GM19397 (cell line): ENCODE results near the gene ARFGAP2.
"Not testable (repeated sequence)": the region's sequence is repeated elsewhere in the genome, so short reads cannot be mapped to it uniquely, and the experiment has no call there.

Experiments used
- ATAC-seq: cut with Tn5 transposase; IDR thresholded peaks from one replicate; pipeline ENCODE4 v1.9.1; 2021; ENCODE audit warnings: mild to moderate bottlenecking, moderate library complexity; ENCODE audit not compliant: unreplicated experiment

The ARFGAP2 gene

DNA sequence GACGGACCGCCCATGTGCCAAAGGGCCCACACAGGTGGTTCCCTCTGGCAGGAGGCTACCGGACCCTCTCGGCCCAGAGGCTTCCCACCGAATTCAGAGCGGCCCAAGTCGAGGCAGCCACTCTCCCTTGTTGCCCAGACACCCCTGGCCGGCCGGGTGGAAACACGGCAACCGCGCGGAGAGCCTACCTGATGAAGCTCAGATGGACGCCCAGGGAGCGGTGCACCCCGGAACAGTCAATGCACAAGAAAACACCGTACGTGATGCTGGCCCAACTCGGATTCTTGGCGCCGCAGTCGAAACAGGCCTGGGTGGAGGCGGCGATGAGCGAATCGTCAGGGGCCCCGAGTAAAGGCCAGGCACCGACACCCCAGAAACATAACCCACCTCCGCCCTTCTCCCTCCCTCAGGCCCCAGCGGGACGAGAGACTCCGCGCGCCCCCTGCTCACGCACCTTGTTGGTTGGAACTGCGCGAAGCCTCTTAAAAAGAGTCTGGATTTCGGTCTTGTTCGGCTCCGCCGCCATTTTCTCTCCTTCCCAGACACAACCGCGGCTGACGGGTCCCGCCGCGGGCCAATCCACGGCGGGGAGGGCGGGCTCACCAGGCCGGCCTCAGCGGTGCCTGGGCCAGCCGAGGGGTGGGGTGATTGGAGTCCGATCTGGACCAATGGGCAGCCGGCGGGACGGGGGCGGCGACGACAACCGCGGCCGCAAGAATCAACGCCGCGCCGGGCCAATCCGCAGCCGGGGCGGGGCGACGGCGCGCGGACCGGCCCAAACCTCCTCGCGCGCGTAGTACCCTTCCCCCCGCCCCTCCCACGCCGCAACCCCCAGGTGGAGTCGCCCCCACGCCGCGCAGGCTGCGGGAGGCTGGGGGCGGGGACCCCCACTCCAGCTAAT, at the start of gene ARFGAP2:
Gene ARFGAP2, minus strand, starts transcription at position 552 of the 901 bp plus-strand sequence. Its CDS starts 26 bp downstream, at position 526.
- peak; percentile 92 for ATAC-seq

DNA sequence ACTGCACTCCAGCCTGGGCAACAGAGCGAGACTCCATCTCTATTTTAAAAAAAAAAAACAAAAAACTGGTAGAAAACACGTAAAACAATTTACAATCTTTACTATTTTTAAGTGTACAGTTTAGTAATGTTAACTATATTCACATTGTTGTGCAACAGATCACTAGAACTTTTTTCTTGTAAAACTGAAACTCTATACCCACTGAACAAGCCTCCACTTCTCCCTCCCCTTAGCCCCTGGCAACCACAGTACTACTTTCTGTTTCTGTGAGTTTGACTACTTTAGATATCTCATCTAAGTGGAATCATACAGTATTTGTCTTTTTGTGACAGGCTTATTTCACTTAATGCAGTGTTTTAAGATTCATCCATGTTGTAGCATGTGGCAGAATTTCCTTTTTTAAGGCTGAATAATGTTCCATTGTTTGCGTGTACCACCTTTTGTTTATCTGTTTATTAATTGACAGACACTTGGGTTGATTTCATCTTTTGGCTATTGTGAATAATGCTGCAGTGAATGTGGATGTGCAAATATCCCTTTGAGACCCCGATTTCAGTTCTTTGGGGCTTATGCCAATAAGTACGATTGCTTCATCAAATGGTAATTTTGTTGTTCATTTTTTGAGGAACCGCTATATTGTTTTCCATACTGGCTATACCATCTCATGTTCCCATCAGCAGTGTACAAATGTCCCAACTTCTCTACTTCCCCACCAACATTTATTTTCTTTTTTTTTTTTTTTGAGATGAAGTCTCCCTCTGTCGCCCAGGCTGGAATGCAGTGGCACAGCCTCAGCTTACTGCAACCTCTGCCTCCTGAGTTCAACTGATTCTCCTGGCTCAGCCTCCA, 49.1 kb upstream of the ARFGAP2 start:
- ATAC-seq = peak; percentile 79

DNA sequence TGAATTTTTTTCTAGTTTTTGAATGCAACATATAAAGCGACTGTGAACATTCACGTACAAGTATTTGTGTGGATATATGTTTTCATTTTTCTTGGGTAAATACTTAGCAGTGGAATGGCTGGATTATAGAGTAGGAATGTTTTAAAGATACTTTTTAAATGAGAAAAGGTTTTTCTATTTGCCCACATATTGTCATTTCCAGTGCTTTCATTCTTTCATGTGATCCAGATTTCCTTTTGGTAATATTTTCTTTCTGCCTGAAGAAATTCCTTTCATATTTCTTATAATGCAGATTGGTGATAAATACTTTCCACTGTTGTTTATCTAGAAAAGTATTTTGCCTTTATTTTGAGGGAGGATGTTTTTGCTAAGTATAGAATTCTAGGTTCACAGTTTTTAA, 46.0 kb upstream of the ARFGAP2 start:
- no peak for ATAC-seq

DNA sequence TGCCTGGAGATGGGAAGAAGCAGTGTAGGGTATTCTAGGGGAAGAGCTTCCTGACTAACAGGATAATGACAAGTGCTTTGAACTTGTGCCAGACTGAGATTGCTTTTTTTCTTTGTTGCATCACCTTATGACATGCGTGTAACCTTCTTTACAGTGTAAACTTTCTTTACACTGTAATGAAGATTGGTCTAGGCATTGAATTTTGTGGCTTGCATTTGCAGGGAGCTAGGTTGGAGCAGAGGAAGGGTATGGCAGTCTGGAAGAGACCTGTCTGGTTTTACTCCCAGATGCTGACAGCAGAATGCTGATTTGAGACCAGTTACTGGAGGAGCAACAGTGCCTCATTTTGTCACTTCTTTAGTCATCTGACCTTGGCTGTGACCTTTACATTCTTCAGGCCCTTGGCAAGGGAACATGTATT, 43.7 kb upstream of the ARFGAP2 start:
- no peak for ATAC-seq

DNA sequence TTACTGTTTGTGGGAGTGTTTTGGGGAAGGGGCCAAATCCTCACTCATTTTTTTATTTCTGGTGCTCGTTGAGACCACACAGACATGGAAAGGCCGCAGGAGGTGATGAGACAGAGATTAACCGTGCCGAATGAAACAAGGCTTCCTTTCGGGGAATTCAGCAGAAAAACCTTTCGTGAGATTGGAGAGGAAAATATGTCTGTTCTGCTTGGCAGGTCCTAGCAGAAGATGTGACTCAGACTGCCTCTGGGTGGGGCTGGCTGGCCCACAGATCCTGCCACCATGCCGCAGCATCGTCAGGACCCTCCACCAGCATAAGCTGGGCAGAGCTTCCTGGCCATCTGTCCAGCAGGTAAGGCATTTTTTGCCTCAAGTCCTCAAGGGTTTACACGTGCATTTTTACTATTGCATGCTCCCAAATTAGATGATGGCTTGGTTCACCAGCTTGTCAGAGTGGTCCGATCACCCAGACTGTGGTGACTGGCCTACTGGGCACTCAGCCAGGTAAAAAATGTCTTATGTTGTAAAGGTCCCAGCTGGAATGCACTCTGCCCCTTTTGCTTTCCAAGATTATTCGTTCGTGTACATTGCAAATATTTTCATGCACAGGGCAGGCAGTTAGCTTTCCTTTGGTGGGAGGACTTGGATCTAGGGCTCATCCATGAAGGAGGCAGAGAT, 39.6 kb upstream of the ARFGAP2 start:
- ATAC-seq = no peak

DNA sequence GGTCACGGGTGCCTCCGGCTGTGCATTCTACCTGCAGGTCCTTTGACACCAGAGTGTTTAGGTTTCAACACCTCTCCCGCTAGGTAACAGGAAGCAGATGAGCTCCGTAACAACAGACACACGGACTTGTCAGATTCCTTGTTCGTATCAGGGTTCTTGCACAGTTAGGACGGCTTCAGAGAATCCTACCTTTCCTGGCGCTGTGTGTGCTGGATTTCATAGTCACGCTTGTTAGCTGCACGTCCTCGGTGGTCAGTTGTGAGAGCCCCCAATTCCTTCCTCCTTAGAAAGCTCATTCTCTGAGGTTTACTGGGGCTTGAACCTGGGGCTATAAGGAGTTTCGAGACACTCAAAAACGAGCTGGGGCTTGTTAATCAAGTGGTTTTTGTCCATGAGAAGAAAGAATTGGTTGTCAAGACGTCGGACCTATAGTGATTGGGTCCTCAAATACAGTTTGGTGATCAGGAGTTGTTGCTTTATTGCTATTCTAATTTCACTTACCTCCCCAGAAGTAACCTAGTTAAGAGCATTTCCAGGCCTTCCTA, 38.8 kb upstream of the ARFGAP2 start:
- no peak for ATAC-seq

- peak; percentile 51 for ATAC-seq
Measured at GRCh38 chr11:47213950-47214565, 37.4 kb upstream of the ARFGAP2 start.

GRCh38 chr11:47212938-47213337, 36.3 kb upstream of the ARFGAP2 start:
- ATAC-seq = no peak

DNA sequence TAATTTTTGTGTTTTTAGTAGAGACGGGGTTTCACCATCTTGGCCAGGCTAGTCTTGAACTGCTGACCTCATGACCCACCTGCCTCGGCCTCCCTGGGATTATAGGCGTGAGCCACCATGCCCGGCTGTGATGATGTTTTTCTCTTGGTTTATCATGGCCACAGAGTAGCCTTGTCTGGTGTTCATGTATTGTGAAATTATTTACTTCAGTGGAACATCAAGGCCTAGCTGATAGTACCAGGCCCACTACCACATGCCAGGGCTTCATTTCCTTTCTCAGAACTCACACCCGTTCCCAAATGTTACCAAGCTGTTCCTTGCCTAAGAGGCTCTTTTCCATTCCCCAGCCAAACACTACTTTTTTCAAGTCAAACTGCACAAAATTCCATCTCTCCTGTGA, 31.9 kb upstream of the ARFGAP2 start:
- no peak for ATAC-seq

- ATAC-seq = not testable (repeated sequence)
Measured at GRCh38 chr11:47208008-47208552, 31.4 kb upstream of the ARFGAP2 start.

DNA sequence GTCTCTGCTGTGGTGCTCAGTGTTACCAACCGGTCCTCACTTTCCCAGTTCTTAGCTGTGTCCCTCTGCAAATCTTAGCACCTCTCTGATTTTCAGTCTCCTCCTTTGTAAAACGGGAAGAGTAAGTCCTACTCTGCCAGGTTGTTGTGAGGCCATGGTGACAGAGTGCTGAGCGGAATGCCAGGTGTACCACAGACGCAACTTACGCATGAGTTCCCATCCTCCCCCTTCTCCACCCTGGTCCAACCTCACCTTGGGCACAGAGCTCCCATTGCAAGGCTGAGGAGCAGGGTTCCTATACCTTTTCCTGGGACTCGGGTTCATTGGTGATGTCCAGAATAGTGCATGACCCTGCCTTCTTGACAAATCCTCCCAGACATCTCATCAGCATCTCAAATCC, 30.8 kb upstream of the ARFGAP2 start:
- no peak for ATAC-seq

DNA sequence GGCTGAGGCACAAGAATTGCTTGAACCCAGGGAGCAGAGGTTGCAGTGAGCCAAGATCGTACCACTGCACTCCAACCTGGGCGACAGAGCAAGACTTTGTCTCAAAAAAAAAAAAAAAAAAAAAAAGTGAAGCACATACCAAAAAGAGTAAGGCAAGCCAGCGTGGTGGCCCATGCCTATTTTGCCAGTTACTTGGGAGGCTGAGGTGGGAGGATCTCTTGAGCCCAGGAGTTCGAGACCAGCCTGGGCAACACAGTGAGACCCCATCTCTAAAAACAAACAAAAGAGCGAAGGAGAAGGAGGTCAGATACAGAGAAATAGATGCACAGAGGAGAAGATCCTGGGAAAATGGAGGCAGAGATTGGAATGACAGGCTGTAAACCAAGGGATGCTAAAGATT, 29.9 kb upstream of the ARFGAP2 start:
- not testable (repeated sequence) for ATAC-seq

DNA sequence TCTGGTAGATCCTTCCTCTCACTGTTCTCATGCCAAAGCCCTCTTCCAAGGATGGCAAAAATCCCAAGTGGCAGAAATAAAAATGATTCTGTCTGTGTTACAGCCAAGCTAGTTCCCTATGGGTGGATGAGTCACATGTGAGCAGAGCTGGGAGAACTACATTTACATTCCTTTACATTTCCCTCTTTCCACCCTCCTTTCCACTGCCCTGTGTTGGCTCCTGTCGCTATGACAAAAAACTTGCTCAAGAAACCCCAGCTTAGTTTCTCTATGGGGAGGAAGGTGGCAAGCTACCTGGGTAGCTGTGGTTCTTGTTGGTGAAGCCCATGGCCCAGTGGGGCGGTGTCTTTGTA, 27.9 kb upstream of the ARFGAP2 start:
- ATAC-seq = no peak

DNA sequence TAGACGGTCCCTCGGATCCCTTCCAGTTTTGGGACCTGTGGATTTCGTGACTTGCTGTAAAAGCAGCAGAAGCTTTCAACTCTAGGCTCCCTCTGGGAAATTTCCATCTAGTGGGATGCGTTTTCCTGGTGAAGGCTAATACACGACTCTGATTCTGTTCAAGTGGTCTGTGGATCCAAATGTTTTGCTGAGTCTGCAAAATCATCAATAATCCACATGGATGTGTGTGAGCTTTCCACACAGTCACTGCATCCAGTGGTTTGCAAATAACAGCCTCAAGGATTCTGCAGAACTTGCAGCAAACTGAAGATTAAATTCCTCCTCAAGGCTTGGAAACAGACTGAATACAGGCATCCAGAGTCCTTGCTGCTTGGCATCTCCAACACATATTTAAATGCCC, 25.9 kb upstream of the ARFGAP2 start:
- ATAC-seq = no peak

GRCh38 chr11:47201015-47201414, 24.3 kb upstream of the ARFGAP2 start:
- no peak for ATAC-seq

DNA sequence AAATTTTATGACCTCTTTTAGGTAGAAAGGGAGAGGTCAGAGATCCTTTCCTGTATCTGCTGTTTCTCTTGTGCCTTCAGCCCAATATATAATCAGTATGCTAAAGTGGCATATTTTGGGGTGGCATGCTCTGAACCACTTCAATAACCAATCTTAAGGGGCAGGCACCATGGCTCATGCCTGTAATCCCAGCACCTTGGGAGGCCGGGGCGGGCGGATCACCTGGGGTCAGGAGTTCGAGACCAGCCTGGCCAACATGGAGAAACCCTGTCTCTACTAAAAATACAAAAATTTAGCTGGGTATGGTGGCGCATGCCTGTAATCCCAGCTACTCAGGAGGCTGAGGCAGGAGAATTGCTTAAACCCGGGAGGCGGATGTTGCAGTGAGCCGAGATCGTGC, 21.5 kb upstream of the ARFGAP2 start:
- ATAC-seq = not testable (repeated sequence)

DNA sequence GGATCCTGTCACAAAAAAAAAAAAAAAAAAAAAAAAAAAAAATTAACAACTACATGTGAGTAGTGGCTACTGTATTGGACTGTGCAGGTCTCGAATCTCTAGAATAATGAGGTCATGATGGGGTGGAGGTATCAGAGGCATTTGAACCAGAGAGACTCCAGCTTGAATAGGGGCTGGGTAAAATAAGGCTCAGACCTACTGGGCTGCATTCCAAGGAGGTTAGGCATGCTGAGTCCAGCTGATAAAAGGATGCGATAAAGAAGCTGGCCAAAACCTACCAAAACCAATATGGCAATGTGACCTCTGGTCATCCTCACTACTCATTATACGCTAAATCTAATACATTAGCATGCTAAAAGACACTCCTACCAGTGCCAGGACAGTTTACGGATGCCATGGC, 15.4 kb upstream of the ARFGAP2 start:
- no peak for ATAC-seq

- not testable (repeated sequence) for ATAC-seq
Measured at GRCh38 chr11:47191137-47191536, 14.5 kb upstream of the ARFGAP2 start.

- no peak for ATAC-seq
Measured at GRCh38 chr11:47189100-47189834, 12.6 kb upstream of the ARFGAP2 start.

DNA sequence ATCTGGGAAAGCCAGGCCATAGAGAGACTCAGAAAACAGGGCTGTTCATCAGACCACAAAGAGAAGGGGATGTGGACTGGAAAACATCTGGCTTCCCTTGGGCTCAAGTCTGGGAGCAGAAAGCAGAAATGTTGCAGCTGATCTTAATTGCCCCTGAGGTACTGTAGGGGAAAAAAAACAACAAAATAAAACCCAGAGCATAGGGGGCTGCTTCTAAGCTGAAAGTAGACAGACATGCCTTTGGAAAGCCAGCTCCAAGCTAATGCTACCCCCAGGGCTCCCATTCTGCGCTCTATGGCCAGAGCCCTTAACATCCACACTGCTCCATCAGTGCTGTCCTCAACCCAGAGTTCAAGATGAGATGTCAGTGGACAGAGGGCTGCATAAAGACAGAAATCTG, 11.6 kb upstream of the ARFGAP2 start:
- ATAC-seq = no peak
